ENCODE results near the gene IRAK3.

DNA sequence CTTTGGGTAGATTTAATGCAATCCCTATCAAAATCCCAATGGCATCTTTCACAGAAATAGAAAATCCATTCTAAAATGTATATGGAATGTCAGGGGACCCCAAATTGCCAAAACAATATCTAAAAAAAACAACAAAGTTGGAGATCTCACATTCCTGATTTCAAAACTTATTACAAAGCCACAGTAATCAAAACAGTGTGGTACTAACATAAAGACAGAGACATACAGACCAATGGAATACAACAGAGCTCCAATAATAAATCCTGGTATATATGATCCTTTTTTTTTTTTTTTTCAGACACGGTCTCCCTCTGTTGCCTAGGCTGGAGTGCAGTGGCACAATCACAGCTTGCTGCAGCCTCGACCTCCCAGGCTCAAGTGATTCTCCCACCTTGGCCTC lies 23.9 kb upstream of the IRAK3 start:
- TF ChIP-seq SIN3A (IDR thresholded peaks at IDR 0.05; ENCODE audit: borderline replicate concordance, insufficient read depth, low read length) (no peak), POLR2AphosphoS5 (IDR thresholded peaks at IDR 0.05; ENCODE audit: low read depth, low read length) (no peak), FOXP2 (optimal IDR thresholded peaks at IDR 0.05; ENCODE audit: borderline replicate concordance, extremely low read depth, extremely low read length, insufficient read depth) (no peak), TAF1 (IDR thresholded peaks at IDR 0.05; ENCODE audit: borderline replicate concordance, insufficient read depth, low read length) (no peak)
